ENCODE data around the gene SIN3B.

DNA sequence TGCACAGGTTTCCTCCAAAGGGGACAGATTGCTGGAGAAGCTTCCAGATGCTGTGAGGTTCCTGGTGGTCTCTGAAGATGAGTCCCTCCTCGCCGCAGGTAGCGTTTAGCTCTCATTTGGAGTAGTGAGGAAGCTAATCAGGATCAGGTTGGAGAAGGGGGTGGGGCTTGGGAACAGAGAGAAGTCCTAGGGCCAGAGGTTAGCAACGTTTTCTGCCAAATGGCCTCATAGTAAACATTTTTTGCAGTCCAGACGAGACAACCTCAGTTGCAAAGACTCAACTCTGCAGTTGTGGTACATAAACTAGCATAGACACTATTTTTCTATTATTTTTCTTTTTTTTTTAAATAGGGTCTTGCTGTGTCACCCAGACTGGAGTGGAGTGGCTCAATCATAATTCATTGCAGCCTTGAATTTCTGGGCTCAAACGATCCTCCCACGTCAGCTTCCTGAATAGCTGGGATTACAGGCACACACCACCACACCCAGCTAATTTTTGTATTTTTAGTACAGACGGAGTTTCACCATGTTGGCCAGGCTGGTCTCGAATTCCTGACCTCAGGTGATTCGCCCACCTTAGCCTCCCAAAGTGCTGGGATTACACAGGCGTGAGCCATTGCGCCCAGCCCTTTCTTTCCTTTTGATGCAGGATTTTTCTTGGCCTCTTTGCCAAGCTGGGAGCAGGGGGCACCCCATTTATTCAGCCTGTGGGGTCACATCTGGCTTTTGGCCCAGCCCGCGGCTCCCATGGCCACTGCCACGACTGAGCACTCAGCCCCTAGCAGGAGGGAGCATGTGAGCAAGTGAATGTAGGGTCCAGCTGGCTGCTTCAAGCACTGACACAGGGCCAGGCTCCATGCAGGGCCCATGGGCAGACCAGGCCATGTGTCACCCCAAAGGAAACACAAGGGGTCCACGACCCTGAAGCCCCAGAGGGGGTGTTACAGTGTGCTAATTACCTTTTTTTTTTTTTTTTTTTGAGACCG lies 34.4 kb upstream of the SIN3B start:
- no peak for TF ChIP-seq TAF1 (IDR thresholded peaks at IDR 0.05; ENCODE audit: borderline replicate concordance, low read depth, low read length)
- TF ChIP-seq POLR2A (IDR thresholded peaks at IDR 0.05; ENCODE audit: low read depth, low read length): no peak
- no peak for TF ChIP-seq POLR2AphosphoS5 (IDR thresholded peaks at IDR 0.05; ENCODE audit: low read depth, low read length)
